GM21786 (cell line): ENCODE measurements around the gene MTM1.

Experiments
- ATAC-seq: cut with Tn5 transposase; IDR thresholded peaks from one replicate; pipeline ENCODE4 v1.9.1; 2021; ENCODE audit not compliant: unreplicated experiment

MTM1 gene

GRCh38 chrX:150602296-150602695 is 33.9 kb downstream of the MTM1 start:
- ATAC-seq = no peak

GRCh38 chrX:150602743-150603142 is 34.3 kb downstream of the MTM1 start:
- ATAC-seq = no peak

DNA sequence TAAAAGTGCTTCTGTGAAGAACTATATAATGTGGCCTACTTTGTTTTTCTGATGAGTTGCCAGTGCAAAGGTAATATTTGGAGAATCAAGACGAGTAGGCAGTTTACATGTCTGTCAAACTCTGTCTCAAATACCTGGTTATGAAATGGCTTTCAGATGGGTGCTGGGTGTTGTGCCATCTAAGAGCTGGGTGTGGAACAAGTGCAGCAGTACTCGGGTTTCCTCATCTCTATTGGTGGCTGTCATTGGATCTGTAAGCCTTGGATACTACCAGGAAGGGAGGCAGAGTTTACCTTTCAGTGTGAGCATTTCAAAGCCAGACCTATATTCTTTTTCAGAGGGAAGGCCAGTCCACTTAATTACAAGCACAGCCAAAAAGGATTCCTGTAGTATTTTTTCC is 37.2 kb downstream of the MTM1 start:
- no peak for ATAC-seq

- ATAC-seq = no peak
Observed at GRCh38 chrX:150607201-150607600, 38.8 kb downstream of the MTM1 start.

- ATAC-seq = no peak
Observed at GRCh38 chrX:150610043-150610442, 41.6 kb downstream of the MTM1 start.

- ATAC-seq = no peak
Observed at GRCh38 chrX:150610446-150610845, 42.0 kb downstream of the MTM1 start.

GRCh38 chrX:150615356-150615755 is 46.9 kb downstream of the MTM1 start:
- ATAC-seq = no peak

DNA sequence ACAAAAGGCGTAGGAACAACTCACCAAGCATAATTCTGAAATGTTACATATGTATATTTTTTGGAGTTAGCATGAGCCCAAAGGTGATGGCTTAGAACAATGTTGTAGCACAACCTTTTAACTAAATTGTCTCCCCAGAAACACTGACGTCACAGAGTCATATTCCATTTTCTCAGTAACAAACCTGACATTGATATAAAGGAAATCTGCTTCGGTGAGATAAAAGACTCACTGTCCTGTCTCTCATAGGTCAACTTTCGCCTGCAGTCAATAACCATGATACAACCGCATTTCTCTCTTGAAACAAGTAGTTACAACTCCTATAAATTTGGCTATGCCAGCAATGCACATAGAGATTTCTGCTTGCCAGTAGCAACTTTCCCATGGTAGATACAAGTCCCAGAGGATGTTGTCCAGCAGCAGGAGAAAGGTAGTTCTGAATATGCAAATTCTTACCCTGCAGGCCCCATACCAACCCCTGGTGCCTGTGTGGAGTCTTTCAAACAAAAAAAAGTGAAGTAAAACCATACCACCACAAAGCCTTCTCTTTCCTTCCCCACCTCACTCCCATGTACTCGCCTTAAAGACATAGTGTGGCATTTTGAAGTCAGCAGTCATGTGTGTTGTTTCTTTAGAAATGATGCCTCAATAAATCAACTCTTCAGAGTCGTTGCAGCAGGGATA is 47.9 kb downstream of the MTM1 start:
- no peak for ATAC-seq

- no peak for ATAC-seq
Observed at GRCh38 chrX:150616863-150617198, 48.4 kb downstream of the MTM1 start.

- no peak for ATAC-seq
Observed at GRCh38 chrX:150621652-150622051, 53.2 kb downstream of the MTM1 start.

- no peak for ATAC-seq
Observed at GRCh38 chrX:150623583-150623982, 55.2 kb downstream of the MTM1 start.

GRCh38 chrX:150625097-150625496 is 56.7 kb downstream of the MTM1 start:
- no peak for ATAC-seq

DNA sequence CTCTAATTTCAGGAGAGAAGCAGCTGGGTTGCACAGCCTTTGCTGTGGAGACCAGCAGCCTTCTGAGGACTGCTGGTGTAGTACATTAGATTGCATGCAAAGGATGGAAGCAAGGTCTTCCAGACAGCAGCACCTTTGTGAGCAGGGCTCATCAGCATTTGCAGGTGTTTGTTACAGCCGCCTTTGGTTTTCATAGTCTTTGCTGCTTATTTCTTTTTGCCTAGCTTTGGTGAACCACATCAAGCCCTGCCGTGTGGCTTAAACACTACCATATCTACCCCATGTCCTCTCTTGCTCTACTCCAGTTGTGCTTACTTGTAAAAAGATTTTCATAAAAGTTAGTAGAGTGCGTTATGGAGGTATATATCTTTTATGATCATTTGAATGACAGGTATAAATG is 57.5 kb downstream of the MTM1 start:
- ATAC-seq = no peak

DNA sequence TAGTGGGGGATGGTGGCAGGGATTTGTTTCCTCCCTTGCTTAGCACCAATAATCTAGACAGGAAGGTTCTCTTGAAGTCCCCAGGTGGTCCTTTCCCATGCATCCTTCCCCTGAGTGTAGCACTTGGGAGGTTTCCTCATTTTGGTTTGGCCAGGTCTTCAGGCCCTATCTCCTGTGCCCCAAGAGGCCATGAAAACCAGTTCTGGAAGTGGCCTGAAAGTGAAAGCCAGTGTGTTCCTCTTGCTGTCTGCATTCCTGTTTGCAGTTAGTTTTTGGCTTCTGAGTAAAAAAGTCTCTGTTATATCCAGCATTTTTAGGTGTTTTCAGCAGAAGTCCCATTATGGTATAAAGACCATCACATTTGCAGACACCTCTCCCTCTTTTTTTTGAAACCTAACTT is 59.5 kb downstream of the MTM1 start:
- no peak for ATAC-seq

GRCh38 chrX:150635952-150636351 is 67.5 kb downstream of the MTM1 start:
- no peak for ATAC-seq

GRCh38 chrX:150642423-150642822 is 74.0 kb downstream of the MTM1 start:
- no peak for ATAC-seq

GRCh38 chrX:150643271-150643670 is 74.8 kb downstream of the MTM1 start:
- no peak for ATAC-seq

- ATAC-seq = no peak
Observed at GRCh38 chrX:150643958-150644357, 75.5 kb downstream of the MTM1 start.

DNA sequence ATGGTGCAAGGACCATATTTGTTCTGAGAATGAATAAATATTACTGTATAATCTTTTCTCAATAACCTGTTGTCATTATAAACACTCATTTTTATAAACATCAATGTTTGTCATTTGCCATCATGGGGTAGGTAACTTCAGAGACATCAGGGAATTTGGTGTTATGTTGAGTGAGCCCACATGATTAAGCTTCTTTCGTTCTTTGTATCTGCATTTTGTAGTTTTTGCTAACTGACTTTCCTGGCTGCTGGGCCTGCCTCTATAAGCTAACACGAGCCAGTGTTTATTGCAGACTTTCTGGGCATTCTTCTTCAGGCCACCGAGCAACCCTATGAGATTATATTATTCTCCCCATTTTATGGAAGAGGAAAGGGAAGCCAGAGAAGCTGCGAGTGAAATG is 76.0 kb downstream of the MTM1 start:
- no peak for ATAC-seq

- no peak for ATAC-seq
Observed at GRCh38 chrX:150647331-150647730, 78.9 kb downstream of the MTM1 start.

GRCh38 chrX:150648296-150648940 is 80.0 kb downstream of the MTM1 start:
- no peak for ATAC-seq

GRCh38 chrX:150649096-150649870 is 80.9 kb downstream of the MTM1 start:
- ATAC-seq = no peak
